Panc1 (cell line): ENCODE data around the gene AIFM3.

ENCODE experiments used
- POLR2AphosphoS5 ChIP-seq: IDR thresholded peaks from 2 replicates; pipeline ENCODE4 v1.6.1; 2012; ENCODE audit warnings: mild to moderate bottlenecking, low read depth, low read length, moderate library complexity
- TCF7L2 ChIP-seq: IDR thresholded peaks from 2 replicates; pipeline ENCODE4 v1.6.1; 2011; ENCODE audit warnings: mild to moderate bottlenecking, low read depth, low read length, inconsistent platforms
- TF ChIP-seq, protein P1 (sequence below): fragments of 450-650 bp; IDR thresholded peaks from 2 replicates; pipeline ENCODE4 v1.5.1; 2017; ENCODE audit warnings: mild to moderate bottlenecking
- TF ChIP-seq, protein P2 (sequence below), 2 experiments: IDR thresholded peaks; 2 replicates each; pipeline ENCODE4 v1.6.1; 2011 to 2012; ENCODE audit warnings: low read depth in 2 of 2, control low read depth in 1 of 2, low read length in 1 of 2, mild to moderate bottlenecking in 1 of 2, moderate library complexity in 1 of 2; ENCODE audit not compliant: insufficient read depth in 1 of 2

DNA sequence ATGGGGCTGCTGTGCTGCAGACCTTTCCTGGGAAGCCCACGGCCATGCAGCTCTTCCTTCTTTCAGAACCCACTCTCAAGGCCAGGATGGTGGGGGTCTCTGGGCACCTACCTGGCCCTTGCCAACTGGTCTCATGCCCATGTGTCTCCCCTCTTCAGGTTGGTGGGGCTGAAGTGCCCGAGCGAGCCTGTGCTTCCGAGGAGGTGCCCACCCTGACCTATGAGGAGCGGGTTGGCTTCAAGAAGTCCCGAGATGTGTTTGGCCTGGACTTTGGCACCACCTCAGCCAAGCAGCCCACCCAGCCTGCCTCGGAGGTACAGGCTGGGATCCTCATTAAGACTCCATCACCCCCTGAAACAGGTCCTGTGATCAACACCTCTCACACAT is 25.0 kb downstream of the AIFM3 start:
- TF ChIP-seq, protein P1, sequence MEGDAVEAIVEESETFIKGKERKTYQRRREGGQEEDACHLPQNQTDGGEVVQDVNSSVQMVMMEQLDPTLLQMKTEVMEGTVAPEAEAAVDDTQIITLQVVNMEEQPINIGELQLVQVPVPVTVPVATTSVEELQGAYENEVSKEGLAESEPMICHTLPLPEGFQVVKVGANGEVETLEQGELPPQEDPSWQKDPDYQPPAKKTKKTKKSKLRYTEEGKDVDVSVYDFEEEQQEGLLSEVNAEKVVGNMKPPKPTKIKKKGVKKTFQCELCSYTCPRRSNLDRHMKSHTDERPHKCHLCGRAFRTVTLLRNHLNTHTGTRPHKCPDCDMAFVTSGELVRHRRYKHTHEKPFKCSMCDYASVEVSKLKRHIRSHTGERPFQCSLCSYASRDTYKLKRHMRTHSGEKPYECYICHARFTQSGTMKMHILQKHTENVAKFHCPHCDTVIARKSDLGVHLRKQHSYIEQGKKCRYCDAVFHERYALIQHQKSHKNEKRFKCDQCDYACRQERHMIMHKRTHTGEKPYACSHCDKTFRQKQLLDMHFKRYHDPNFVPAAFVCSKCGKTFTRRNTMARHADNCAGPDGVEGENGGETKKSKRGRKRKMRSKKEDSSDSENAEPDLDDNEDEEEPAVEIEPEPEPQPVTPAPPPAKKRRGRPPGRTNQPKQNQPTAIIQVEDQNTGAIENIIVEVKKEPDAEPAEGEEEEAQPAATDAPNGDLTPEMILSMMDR, result no peak
- TF ChIP-seq, protein P2, sequence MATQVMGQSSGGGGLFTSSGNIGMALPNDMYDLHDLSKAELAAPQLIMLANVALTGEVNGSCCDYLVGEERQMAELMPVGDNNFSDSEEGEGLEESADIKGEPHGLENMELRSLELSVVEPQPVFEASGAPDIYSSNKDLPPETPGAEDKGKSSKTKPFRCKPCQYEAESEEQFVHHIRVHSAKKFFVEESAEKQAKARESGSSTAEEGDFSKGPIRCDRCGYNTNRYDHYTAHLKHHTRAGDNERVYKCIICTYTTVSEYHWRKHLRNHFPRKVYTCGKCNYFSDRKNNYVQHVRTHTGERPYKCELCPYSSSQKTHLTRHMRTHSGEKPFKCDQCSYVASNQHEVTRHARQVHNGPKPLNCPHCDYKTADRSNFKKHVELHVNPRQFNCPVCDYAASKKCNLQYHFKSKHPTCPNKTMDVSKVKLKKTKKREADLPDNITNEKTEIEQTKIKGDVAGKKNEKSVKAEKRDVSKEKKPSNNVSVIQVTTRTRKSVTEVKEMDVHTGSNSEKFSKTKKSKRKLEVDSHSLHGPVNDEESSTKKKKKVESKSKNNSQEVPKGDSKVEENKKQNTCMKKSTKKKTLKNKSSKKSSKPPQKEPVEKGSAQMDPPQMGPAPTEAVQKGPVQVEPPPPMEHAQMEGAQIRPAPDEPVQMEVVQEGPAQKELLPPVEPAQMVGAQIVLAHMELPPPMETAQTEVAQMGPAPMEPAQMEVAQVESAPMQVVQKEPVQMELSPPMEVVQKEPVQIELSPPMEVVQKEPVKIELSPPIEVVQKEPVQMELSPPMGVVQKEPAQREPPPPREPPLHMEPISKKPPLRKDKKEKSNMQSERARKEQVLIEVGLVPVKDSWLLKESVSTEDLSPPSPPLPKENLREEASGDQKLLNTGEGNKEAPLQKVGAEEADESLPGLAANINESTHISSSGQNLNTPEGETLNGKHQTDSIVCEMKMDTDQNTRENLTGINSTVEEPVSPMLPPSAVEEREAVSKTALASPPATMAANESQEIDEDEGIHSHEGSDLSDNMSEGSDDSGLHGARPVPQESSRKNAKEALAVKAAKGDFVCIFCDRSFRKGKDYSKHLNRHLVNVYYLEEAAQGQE (IDR thresholded peaks at IDR 0.05; ENCODE audit: insufficient read depth in 1 of 2, low read depth in 2 of 2, low read length in 1 of 2), result no peak
- TF ChIP-seq POLR2AphosphoS5 (no peak), TCF7L2 (no peak)
